ENCODE measurements around the gene KCTD14. TPM values are rescaled to one million over a fixed set of nuclear protein-coding genes. Genes with fewer than 3 reads are reported as not detected.

KCTD14 gene
- total and polyA plus RNA-seq, 2 of the 4 experiments (the other 2 are of a cell fraction), result 0.90 to 0.97 TPM

DNA sequence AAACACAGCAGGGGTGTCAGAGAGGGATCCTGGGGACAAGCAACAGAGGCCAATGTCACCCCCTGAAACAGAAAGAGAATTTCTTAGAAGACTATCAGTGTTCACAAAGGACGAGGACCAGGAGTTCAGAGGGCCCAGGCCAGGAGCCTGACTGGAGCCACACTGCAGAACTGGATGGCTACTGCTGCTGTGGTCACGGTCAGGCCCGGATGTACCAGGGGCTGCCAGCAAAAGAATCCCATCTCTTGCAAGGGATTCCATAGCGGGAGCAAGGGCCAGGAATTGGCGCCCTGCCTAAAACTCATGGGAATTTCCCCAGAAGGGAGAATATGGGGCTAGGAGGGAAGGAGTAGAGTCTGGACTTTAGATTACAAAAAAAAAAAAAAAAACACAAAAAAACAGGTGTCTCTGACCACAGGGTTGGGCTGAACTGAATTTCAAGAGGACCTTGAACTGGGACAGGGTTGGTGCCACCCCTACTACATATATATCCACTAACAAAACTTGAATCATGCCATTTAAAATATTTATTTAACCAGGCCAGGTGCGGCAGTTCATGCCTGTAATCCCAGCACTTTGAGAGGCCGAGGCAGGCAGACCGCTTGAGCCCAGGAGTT, 15.7 kb upstream of the KCTD14 start (continued):
- TF ChIP-seq, protein P1, sequence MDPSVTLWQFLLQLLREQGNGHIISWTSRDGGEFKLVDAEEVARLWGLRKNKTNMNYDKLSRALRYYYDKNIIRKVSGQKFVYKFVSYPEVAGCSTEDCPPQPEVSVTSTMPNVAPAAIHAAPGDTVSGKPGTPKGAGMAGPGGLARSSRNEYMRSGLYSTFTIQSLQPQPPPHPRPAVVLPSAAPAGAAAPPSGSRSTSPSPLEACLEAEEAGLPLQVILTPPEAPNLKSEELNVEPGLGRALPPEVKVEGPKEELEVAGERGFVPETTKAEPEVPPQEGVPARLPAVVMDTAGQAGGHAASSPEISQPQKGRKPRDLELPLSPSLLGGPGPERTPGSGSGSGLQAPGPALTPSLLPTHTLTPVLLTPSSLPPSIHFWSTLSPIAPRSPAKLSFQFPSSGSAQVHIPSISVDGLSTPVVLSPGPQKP (IDR thresholded peaks at IDR 0.05; ENCODE audit: borderline replicate concordance, low read depth, low read length), result no peak
- no peak for TF ChIP-seq NFE2L2 (IDR thresholded peaks at IDR 0.05; ENCODE audit: low read depth, low read length)
